WTC11 (cell line): ENCODE results near the gene NFRKB. TPM values are rescaled to one million over a fixed set of nuclear protein-coding genes. Genes with fewer than 3 reads are reported as not detected.
A peak's percentile ranks its signal among the peaks of the same experiment; 100 is the strongest.
"Not testable (repeated sequence)": the region's sequence is repeated elsewhere in the genome, so short reads cannot be mapped to it uniquely, and the experiment has no call there.

Source experiments
- ATAC-seq: fragments of 200-7000 bp; cut with Tn5 transposase; 2 replicates; pipeline ENCODE4 v1.10.0; 2021; ENCODE audit warnings: mild to moderate bottlenecking, moderate library complexity
- CTCF ChIA-PET: fragments of 300-600 bp; sonication (Branson Sonifier 250); formaldehyde crosslinking; loops from one replicate; lab custom pipeline; 2021; ENCODE audit warnings: antibody characterized with exemption; lab: Charles Lee
- POLR2A ChIA-PET: fragments of 350-600 bp; sonication (Branson Sonifier 250); formaldehyde crosslinking; loops from one replicate; lab custom pipeline; 2021; ENCODE audit warnings: antibody characterized with exemption; lab: Charles Lee
- DNase-seq: peaks from one replicate; pipeline ENCODE4 v3.0.0; 2021; ENCODE audit warnings: low spot score
- H3K27ac Mint-ChIP-seq: 2 replicates; pipeline ENCODE4 v1.8.0; 2021; ENCODE audit warnings: mixed read lengths
- H3K27me3 Mint-ChIP-seq: 2 replicates; pipeline ENCODE4 v1.8.0; 2021; ENCODE audit warnings: low read depth, mild to moderate bottlenecking, moderate library complexity, mixed read lengths
- H3K36me3 Mint-ChIP-seq: 2 replicates; pipeline ENCODE4 v1.8.0; 2021; ENCODE audit warnings: mixed read lengths
- H3K4me1 Mint-ChIP-seq: 2 replicates; pipeline ENCODE4 v1.8.0; 2022; ENCODE audit warnings: mixed read lengths
- H3K4me3 Mint-ChIP-seq: 2 replicates; pipeline ENCODE4 v1.8.0; 2021; ENCODE audit warnings: mild to moderate bottlenecking, moderate library complexity, mixed read lengths
- H3K9me3 Mint-ChIP-seq: 2 replicates; pipeline ENCODE4 v1.8.0; 2021; ENCODE audit warnings: mixed read lengths
- CBFB ChIP-seq: sonication (generic); formaldehyde crosslinking; IDR thresholded peaks from 2 replicates; pipeline ENCODE4 v1.8.1; 2022; ENCODE audit warnings: mild to moderate bottlenecking, low read depth, missing genetic modification reagents
- CREB1 ChIP-seq: sonication (generic); formaldehyde crosslinking; IDR thresholded peaks from 2 replicates; pipeline ENCODE4 v1.8.0; 2023; ENCODE audit warnings: mild to moderate bottlenecking, missing genetic modification reagents
- CREM ChIP-seq: sonication (generic); formaldehyde crosslinking; IDR thresholded peaks from 2 replicates; pipeline ENCODE4 v1.8.1; 2022; ENCODE audit warnings: mild to moderate bottlenecking, missing genetic modification reagents, moderate library complexity
- EMX1 ChIP-seq: fragments of 250-450 bp; sonication (Bioruptor Pico); IDR thresholded peaks from 2 replicates; pipeline ENCODE4 v1.8.0; 2021; ENCODE audit warnings: mild to moderate bottlenecking
- ETV6 ChIP-seq: sonication (generic); formaldehyde crosslinking; IDR thresholded peaks from 2 replicates; pipeline ENCODE4 v1.8.1; 2022; ENCODE audit warnings: mild to moderate bottlenecking, missing genetic modification reagents
- FOXJ3 ChIP-seq: sonication (generic); formaldehyde crosslinking; IDR thresholded peaks from 2 replicates; pipeline ENCODE4 v1.9.0; 2021; ENCODE audit warnings: missing genetic modification reagents, mild to moderate bottlenecking, borderline replicate concordance
- GABPB1 ChIP-seq: sonication (generic); formaldehyde crosslinking; IDR thresholded peaks from 2 replicates; pipeline ENCODE4 v1.8.1; 2023; ENCODE audit warnings: mild to moderate bottlenecking, missing genetic modification reagents
- NR2C2 ChIP-seq: sonication (generic); formaldehyde crosslinking; IDR thresholded peaks from 2 replicates; pipeline ENCODE4 v1.8.0; 2022; ENCODE audit warnings: mild to moderate bottlenecking, missing genetic modification reagents
- NR3C1 ChIP-seq: sonication (generic); formaldehyde crosslinking; conservative IDR thresholded peaks from 2 replicates; pipeline ENCODE4 v1.8.1; 2023; ENCODE audit warnings: low read depth, mild to moderate bottlenecking, missing genetic modification reagents
- PREB ChIP-seq: sonication (generic); formaldehyde crosslinking; IDR thresholded peaks from 2 replicates; pipeline ENCODE4 v1.8.1; 2022; ENCODE audit warnings: mild to moderate bottlenecking, missing genetic modification reagents, moderate library complexity, borderline replicate concordance
- PRRX2 ChIP-seq: fragments of 250-450 bp; sonication (Bioruptor Pico); IDR thresholded peaks from 2 replicates; pipeline ENCODE4 v1.8.0; 2021; ENCODE audit warnings: mild to moderate bottlenecking
- SOX15 ChIP-seq: fragments of 250-450 bp; sonication (Bioruptor Pico); IDR thresholded peaks from 2 replicates; pipeline ENCODE4 v1.9.0; 2021; ENCODE audit warnings: mild to moderate bottlenecking
- ZNF219 ChIP-seq: sonication (generic); formaldehyde crosslinking; IDR thresholded peaks from 2 replicates; pipeline ENCODE4 v1.8.0; 2023; ENCODE audit warnings: missing genetic modification reagents, mild to moderate bottlenecking, borderline replicate concordance
- ZNF263 ChIP-seq: sonication (generic); formaldehyde crosslinking; IDR thresholded peaks from 2 replicates; pipeline ENCODE4 v1.8.1; 2022; ENCODE audit warnings: low read depth, mild to moderate bottlenecking, moderate library complexity, missing genetic modification reagents
- ZNF396 ChIP-seq: fragments of 250-450 bp; sonication (Bioruptor Pico); IDR thresholded peaks from 2 replicates; pipeline ENCODE4 v1.8.0; 2021; ENCODE audit warnings: mild to moderate bottlenecking, moderate library complexity, borderline replicate concordance
- total RNA-seq: library from RNA; stranded (reverse); gene quantifications from 3 replicates; pipeline ENCODE4 v1.2.3, GENCODE V29; 2021
- TF ChIP-seq, protein P1 (sequence below): sonication (generic); formaldehyde crosslinking; IDR thresholded peaks from 2 replicates; pipeline ENCODE4 v1.8.0; 2022; ENCODE audit warnings: mild to moderate bottlenecking, missing genetic modification reagents
- TF ChIP-seq, protein P2 (sequence below): sonication (generic); formaldehyde crosslinking; conservative IDR thresholded peaks from 2 replicates; pipeline ENCODE4 v1.8.1; 2022; ENCODE audit warnings: mild to moderate bottlenecking, missing genetic modification reagents
- TF ChIP-seq, protein P3 (sequence below): sonication (generic); formaldehyde crosslinking; IDR thresholded peaks from 2 replicates; pipeline ENCODE4 v1.8.1; 2022; ENCODE audit warnings: mild to moderate bottlenecking, moderate library complexity, missing genetic modification reagents
- TF ChIP-seq, protein P4 (sequence below): sonication (generic); formaldehyde crosslinking; IDR thresholded peaks from 2 replicates; pipeline ENCODE4 v1.8.0; 2022; ENCODE audit warnings: missing genetic modification reagents
- TF ChIP-seq, protein P5 (sequence below): sonication (generic); formaldehyde crosslinking; IDR thresholded peaks from 2 replicates; pipeline ENCODE4 v1.8.0; 2023; ENCODE audit warnings: mild to moderate bottlenecking, missing genetic modification reagents
- TF ChIP-seq, protein P6 (sequence below): sonication (generic); formaldehyde crosslinking; IDR thresholded peaks from 2 replicates; pipeline ENCODE4 v1.8.1; 2022; ENCODE audit warnings: missing genetic modification reagents, borderline replicate concordance

NFRKB gene
- total RNA-seq, 1 experiment from 2014 or later: 30.7 TPM

GRCh38 chr11:129849447-129850130, 45.8 kb downstream of the NFRKB start (continued):
- TF ChIP-seq, protein P1, sequence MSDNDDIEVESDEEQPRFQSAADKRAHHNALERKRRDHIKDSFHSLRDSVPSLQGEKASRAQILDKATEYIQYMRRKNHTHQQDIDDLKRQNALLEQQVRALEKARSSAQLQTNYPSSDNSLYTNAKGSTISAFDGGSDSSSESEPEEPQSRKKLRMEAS (CRISPR knock-in tag): no peak
- TF ChIP-seq NR2C2 (CRISPR knock-in tag) (no peak), PRRX2 (CRISPR knock-in tag) (no peak), NR3C1 (no peak), ZNF219 (CRISPR knock-in tag) (no peak), CBFB (CRISPR knock-in tag) (no peak), PREB (CRISPR knock-in tag) (no peak), EMX1 (CRISPR knock-in tag) (no peak), CREM (CRISPR knock-in tag) (no peak)
- TF ChIP-seq, protein P2, sequence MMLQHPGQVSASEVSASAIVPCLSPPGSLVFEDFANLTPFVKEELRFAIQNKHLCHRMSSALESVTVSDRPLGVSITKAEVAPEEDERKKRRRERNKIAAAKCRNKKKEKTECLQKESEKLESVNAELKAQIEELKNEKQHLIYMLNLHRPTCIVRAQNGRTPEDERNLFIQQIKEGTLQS (CRISPR knock-in tag): no peak

GRCh38 chr11:129847361-129847760, 48.0 kb downstream of the NFRKB start:
- H3K9me3 Mint-ChIP-seq, H3K27ac Mint-ChIP-seq, ATAC-seq, CTCF ChIA-PET, H3K27me3 Mint-ChIP-seq, H3K4me1 Mint-ChIP-seq, H3K4me3 Mint-ChIP-seq, H3K36me3 Mint-ChIP-seq, DNase-seq, POLR2A ChIA-PET: not testable (repeated sequence)

GRCh38 chr11:129846508-129847335, 48.7 kb downstream of the NFRKB start:
- no peaks in the 10 kb centered on the region for H3K36me3 Mint-ChIP-seq
- H3K27me3 Mint-ChIP-seq: no peaks in the 10 kb centered on the region
- no peaks in the 10 kb centered on the region for H3K9me3 Mint-ChIP-seq
- no peak overlapping the region for H3K4me3 Mint-ChIP-seq
- CTCF ChIA-PET: no interaction called here
- H3K27ac Mint-ChIP-seq: no peak overlapping the region
- POLR2A ChIA-PET: no interaction called here
- no peak for DNase-seq
- H3K4me1 Mint-ChIP-seq: peaks cover 7% of the 10 kb centered on the region
- ATAC-seq: no peak
- no peak for TF ChIP-seq ZNF396
- TF ChIP-seq, protein P3, sequence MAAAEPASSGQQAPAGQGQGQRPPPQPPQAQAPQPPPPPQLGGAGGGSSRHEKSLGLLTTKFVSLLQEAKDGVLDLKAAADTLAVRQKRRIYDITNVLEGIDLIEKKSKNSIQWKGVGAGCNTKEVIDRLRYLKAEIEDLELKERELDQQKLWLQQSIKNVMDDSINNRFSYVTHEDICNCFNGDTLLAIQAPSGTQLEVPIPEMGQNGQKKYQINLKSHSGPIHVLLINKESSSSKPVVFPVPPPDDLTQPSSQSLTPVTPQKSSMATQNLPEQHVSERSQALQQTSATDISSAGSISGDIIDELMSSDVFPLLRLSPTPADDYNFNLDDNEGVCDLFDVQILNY (CRISPR knock-in tag): no peak
- TF ChIP-seq, protein P4, sequence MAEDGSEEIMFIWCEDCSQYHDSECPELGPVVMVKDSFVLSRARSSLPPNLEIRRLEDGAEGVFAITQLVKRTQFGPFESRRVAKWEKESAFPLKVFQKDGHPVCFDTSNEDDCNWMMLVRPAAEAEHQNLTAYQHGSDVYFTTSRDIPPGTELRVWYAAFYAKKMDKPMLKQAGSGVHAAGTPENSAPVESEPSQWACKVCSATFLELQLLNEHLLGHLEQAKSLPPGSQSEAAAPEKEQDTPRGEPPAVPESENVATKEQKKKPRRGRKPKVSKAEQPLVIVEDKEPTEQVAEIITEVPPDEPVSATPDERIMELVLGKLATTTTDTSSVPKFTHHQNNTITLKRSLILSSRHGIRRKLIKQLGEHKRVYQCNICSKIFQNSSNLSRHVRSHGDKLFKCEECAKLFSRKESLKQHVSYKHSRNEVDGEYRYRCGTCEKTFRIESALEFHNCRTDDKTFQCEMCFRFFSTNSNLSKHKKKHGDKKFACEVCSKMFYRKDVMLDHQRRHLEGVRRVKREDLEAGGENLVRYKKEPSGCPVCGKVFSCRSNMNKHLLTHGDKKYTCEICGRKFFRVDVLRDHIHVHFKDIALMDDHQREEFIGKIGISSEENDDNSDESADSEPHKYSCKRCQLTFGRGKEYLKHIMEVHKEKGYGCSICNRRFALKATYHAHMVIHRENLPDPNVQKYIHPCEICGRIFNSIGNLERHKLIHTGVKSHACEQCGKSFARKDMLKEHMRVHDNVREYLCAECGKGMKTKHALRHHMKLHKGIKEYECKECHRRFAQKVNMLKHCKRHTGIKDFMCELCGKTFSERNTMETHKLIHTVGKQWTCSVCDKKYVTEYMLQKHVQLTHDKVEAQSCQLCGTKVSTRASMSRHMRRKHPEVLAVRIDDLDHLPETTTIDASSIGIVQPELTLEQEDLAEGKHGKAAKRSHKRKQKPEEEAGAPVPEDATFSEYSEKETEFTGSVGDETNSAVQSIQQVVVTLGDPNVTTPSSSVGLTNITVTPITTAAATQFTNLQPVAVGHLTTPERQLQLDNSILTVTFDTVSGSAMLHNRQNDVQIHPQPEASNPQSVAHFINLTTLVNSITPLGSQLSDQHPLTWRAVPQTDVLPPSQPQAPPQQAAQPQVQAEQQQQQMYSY (CRISPR knock-in tag): 0 out of 2 replicates have a peak, but pooled peaks have one; percentile 38
- TF ChIP-seq FOXJ3 (CRISPR knock-in tag): no peak
- TF ChIP-seq ETV6: no peak
- TF ChIP-seq ZNF263 (CRISPR knock-in tag): no peak
- TF ChIP-seq, protein P5, sequence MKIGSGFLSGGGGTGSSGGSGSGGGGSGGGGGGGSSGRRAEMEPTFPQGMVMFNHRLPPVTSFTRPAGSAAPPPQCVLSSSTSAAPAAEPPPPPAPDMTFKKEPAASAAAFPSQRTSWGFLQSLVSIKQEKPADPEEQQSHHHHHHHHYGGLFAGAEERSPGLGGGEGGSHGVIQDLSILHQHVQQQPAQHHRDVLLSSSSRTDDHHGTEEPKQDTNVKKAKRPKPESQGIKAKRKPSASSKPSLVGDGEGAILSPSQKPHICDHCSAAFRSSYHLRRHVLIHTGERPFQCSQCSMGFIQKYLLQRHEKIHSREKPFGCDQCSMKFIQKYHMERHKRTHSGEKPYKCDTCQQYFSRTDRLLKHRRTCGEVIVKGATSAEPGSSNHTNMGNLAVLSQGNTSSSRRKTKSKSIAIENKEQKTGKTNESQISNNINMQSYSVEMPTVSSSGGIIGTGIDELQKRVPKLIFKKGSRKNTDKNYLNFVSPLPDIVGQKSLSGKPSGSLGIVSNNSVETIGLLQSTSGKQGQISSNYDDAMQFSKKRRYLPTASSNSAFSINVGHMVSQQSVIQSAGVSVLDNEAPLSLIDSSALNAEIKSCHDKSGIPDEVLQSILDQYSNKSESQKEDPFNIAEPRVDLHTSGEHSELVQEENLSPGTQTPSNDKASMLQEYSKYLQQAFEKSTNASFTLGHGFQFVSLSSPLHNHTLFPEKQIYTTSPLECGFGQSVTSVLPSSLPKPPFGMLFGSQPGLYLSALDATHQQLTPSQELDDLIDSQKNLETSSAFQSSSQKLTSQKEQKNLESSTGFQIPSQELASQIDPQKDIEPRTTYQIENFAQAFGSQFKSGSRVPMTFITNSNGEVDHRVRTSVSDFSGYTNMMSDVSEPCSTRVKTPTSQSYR (CRISPR knock-in tag): no peak
- TF ChIP-seq, protein P6, sequence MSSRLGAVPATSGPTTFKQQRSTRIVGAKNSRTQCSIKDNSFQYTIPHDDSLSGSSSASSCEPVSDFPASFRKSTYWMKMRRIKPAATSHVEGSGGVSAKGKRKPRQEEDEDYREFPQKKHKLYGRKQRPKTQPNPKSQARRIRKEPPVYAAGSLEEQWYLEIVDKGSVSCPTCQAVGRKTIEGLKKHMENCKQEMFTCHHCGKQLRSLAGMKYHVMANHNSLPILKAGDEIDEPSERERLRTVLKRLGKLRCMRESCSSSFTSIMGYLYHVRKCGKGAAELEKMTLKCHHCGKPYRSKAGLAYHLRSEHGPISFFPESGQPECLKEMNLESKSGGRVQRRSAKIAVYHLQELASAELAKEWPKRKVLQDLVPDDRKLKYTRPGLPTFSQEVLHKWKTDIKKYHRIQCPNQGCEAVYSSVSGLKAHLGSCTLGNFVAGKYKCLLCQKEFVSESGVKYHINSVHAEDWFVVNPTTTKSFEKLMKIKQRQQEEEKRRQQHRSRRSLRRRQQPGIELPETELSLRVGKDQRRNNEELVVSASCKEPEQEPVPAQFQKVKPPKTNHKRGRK: no peak
- TF ChIP-seq SOX15 (CRISPR knock-in tag): no peak
- TF ChIP-seq CREB1 (CRISPR knock-in tag): no peak
- 0 out of 2 replicates have a peak, but pooled peaks have one; percentile 11 for TF ChIP-seq GABPB1 (CRISPR knock-in tag)
